SK-N-SH (cell line): ENCODE data around the gene KCNH3.

Source experiments
- CHD2 ChIP-seq: fragments of 150-350 bp; IDR thresholded peaks from 2 replicates; pipeline ENCODE4 v1.6.1; 2018; ENCODE audit warnings: low read length; ENCODE audit not compliant: partially characterized antibody
- CTCF ChIP-seq: fragments of 200-600 bp; sonication (generic); IDR thresholded peaks from 2 replicates; pipeline ENCODE4 v1.6.1; 2017; ENCODE audit warnings: antibody characterized with exemption, mild to moderate bottlenecking, moderate library complexity
- FOSL2 ChIP-seq: IDR thresholded peaks from 2 replicates; pipeline ENCODE4 v1.4.0; 2012; ENCODE audit warnings: low read depth, mild to moderate bottlenecking, moderate library complexity, borderline replicate concordance
- MEF2A ChIP-seq: IDR thresholded peaks from 2 replicates; pipeline ENCODE4 v1.4.0; 2012; ENCODE audit warnings: low read depth, borderline replicate concordance
- POLR2AphosphoS5 ChIP-seq: IDR thresholded peaks from 2 replicates; pipeline ENCODE4 v1.6.1; 2012; ENCODE audit warnings: low read depth, low read length
- RAD21 ChIP-seq: IDR thresholded peaks from 2 replicates; pipeline ENCODE4 v1.6.1; 2012; ENCODE audit warnings: mild to moderate bottlenecking, low read length
- TAF1 ChIP-seq: IDR thresholded peaks from 2 replicates; pipeline ENCODE4 v1.6.1; 2012; ENCODE audit warnings: low read depth, mild to moderate bottlenecking, low read length, moderate library complexity, borderline replicate concordance

DNA sequence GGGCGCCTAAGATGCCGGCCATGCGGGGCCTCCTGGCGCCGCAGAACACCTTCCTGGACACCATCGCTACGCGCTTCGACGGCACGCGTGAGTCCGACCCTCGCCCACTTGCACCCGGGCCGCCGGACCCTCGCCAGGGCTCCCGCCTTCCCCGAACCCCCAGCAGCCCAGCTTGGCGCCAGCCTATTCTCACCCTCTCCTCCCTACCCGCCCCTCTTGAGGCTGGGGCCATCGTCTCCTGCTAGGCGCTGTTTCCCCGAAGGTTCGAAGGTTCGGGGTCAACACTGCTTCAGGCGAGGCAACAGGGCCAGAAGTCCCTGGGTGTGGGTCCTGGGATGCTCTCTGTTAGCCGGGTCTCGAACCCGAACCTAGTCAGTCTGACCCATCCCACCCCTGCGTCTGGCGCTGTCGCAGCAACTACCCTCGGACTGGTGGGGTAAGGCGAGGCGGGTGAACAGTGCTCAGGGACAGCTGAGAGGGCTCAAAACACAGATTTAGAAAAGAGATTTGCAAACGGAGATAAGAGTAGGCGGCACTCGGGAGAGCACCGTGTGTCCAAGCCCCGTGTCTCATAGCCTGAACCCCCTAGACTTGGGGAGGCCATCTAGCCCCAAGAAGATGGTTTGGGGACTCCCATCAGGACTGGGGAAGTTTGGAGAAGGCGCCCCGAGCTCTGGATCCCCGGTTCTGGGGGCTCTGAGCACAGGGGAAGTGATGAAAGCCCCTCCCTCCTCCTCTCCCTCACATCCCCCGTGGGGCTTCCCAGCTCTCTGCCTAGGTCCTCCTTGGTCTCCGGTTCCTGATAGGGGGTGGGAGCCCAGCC, 787 bp downstream of the KCNH3 start:
- TF ChIP-seq FOSL2 (no peak), CTCF (no peak), CHD2 (no peak), RAD21 (no peak), POLR2AphosphoS5 (no peak), TAF1 (no peak), MEF2A (no peak)
